ENCODE results near the gene B3GAT3.
A peak's percentile ranks its signal among the peaks of the same experiment; 100 is the strongest.
"Not testable (repeated sequence)": the region's sequence is repeated elsewhere in the genome, so short reads cannot be mapped to it uniquely, and the experiment has no call there.

The B3GAT3 gene

GRCh38 chr11:62645946-62646824 is 24.4 kb upstream of the B3GAT3 start, which contains the start of gene GANAB:
Gene GANAB, minus strand, starts transcription at chr11:62646613. Its CDS starts 14 bp downstream, at chr11:62646599.
- DNase-seq = peak; percentile 99

- no peak for DNase-seq
These were observed 23.8 kb upstream of the B3GAT3 start for GRCh38 chr11:62645671-62645945.

GRCh38 chr11:62644220-62644619 is 22.4 kb upstream of the B3GAT3 start:
- DNase-seq = no peak

- DNase-seq = no peak
These were observed 10.7 kb upstream of the B3GAT3 start for GRCh38 chr11:62632492-62632891.

DNA sequence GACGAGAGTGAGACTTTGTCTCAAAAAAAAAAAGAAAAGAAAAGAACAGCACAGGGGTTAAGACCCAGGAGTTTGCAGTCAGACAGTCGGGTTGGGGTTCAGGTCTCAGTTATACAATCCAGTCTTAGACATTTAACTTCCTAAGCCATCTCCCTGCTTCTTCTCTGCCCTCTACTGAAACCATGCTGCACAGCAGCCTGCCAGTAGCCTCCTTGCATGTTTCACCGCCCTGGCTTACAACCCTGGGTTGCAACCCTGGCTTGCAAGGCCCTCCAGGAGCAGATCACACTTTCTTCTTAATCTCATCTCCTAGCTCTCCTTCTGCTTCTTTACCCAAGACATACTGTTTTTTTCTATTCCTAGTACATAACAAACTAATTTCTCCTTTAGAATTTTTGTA is 5.9 kb upstream of the B3GAT3 start:
- no peak for DNase-seq

- DNase-seq = no peak
These were observed 797 bp upstream of the B3GAT3 start for GRCh38 chr11:62622476-62623089.

DNA sequence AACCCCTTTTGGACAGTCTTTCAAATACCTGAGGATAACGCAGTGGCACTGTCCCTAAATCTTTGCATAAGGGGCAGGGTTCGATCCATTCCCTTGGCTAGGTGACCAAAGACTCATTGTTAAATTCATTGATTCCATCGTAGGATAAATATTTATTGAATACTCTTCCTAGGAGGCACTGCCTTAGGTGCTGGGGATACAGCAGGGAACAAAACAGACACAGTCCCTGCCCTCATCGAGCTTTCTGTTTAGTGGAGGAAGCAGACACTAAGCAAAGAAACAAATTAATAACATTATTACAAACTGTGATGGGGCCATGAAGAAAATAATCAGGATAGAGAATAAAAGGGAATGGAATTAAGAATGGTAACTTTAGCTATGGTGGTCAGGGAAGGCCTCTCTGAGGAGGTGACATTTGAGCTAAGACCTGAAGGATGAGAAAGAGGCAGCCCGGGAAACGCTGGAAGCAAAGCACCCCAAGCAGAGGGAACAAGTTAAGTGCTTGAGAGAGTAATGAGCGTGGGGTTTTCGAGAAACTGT is 689 bp downstream of the B3GAT3 start:
- no peak for DNase-seq

- not testable (repeated sequence) for DNase-seq
These were observed 4.8 kb downstream of the B3GAT3 start for GRCh38 chr11:62616957-62617356.

- no peak for DNase-seq
These were observed 6.3 kb downstream of the B3GAT3 start for GRCh38 chr11:62615521-62615920.

DNA sequence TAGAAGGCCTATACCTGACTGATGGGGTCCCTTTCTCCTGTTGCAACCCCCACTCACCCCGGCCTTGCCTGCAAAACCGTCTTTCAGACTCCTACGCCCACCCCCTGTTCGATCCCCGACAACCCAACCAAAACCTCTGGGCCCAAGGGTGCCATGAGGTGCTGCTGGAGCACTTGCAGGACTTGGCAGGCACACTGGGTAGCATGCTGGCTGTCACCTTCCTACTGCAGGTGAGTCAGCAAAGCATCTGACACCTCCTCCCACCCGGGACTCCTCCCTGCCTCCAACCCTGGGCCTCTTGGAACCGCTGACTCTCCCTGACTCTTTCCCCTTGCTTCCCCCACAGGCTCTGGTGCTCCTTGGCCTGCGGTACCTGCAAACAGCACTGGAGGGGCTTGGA is 7.5 kb downstream of the B3GAT3 start:
- no peak for DNase-seq

- DNase-seq = no peak
These were observed 8.5 kb downstream of the B3GAT3 start for GRCh38 chr11:62613291-62613778.

GRCh38 chr11:62612366-62613290 is 9.2 kb downstream of the B3GAT3 start, which contains the start of the genes EML3 and ROM1:
Gene EML3, minus strand, starts transcription at chr11:62612775. Its CDS starts 318 bp downstream, at chr11:62612457.
Gene ROM1, plus strand, starts transcription at chr11:62613257. Its CDS starts 25 bp downstream, at chr11:62613282.
- DNase-seq = peak; percentile 86

DNA sequence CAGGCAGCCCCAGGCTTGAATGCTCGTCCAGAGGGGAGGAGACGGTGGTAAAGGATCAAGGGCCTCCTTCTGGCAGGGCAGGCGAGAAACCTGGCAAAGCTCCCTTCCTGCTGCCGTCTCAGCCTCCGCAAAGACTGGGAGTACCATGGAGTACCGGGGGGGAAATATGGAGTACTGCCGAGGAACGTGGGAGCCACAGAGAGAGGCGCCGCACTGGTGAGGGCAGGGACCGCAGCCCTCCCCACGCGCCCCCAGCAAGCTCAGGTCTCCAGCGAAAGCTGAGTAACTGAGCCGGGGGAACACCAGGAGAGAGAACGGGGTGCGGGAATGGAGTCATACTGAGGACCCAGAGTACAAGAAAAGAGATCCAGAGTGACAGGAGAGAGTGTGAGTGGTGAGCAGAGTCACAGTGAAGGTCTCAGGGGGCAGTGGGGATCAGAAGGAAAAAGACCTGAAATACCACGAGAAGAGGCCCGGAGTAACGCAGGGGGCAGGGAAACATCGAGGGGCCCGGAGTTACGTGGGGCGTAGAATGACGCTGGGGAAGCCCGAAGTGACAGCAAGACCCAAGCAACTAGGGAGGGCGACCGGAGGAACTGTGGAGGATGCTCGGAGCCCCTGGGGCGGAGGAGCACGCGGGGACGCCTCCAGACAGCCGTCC is 10.0 kb downstream of the B3GAT3 start:
- no peak for DNase-seq

GRCh38 chr11:62610814-62611704 is 10.7 kb downstream of the B3GAT3 start:
- no peak for DNase-seq

GRCh38 chr11:62610403-62610802 is 11.4 kb downstream of the B3GAT3 start:
- DNase-seq = no peak

DNA sequence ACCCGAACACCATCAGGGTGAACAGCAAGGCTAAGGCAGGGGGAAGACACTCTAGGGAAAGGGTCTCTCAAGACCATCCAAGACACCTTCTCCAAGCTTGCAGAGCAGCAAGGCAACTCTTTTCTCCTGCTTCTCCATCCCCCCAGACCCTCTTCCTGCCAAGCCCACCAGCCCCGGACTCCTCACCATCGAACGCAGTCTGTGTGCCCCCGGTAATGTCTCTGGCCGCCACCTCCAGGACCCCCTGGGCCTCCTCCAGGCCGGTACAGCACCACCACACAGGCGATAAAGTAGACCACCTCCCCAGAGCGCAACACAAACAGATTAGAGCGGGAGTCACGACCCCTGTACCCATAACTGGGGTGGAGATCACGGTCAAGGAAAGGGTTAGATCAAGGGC is 13.0 kb downstream of the B3GAT3 start:
- no peak for DNase-seq

GRCh38 chr11:62607714-62608113 is 14.1 kb downstream of the B3GAT3 start:
- DNase-seq = no peak

DNA sequence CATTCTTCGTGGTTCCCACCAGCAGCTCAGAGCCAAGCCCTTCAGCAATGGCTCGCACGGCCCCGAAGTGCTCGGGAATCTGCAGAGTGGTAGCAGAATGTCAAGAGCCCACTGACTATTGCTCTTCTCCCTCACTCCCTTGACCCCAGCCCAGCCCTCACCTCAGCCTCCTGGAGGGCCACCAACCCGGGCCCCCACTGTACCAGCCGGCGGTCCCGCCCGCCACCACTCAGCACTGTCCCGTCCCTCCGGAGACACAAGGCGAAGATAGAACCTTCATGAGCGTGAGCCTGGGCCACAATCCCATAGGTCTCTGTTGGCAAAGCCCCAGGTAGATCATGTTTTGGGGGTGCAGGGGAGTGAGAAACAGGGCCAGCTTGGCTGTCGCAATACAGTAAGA is 15.9 kb downstream of the B3GAT3 start:
- no peak for DNase-seq

DNA sequence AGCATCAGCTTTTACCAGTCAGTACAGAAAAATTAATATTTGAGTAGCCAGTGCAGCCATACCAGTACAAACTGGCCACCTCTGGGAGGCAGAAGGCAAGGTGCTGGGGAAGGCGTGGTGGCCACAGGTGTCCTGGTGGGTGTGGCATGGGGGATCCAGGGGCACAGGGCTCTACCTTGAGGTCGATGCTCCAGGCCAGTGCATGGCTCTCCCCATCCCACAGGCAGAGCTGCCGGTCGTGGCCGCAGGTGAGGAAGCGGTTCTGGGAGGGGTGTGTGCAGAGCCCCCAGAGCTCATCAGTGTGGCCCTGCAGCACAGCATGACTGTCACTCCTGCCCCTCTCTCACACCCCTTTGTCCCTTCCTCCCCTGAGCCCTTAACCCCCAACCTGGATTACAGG is 16.3 kb downstream of the B3GAT3 start:
- no peak for DNase-seq

- DNase-seq = no peak
These were observed 17.2 kb downstream of the B3GAT3 start for GRCh38 chr11:62604460-62605120.

All from NCI-H1105 (cell line).